ENCODE results near the gene TMEM165. TPM values are rescaled to one million over a fixed set of nuclear protein-coding genes. Genes with fewer than 3 reads are reported as not detected.

TMEM165 gene
- total RNA-seq, 1 donor from 2014 or later: 98.7 TPM

GRCh38 chr4:55365345-55365728 is 30.4 kb upstream of the TMEM165 start:
- Mint-ChIP-seq H3K9me3 (no peaks in the 10 kb centered on the region), H3K36me3 (peaks cover 21% of the 10 kb centered on the region), H3K4me1 (no peaks in the 10 kb centered on the region), H3K27ac (no peak overlapping the region), H3K27me3 (ENCODE audit: low read depth) (no peaks in the 10 kb centered on the region), H3K4me3 (no peak overlapping the region)
- TF ChIP-seq CTCF (IDR thresholded peaks at IDR 0.05; ENCODE audit: unreplicated experiment): no peak
- no peak for DNase-seq (ENCODE audit: low spot score in 2 of 2, unreplicated experiment in 2 of 2)

GRCh38 chr4:55366621-55367020 is 29.1 kb upstream of the TMEM165 start:
- no peak overlapping the region for H3K27ac Mint-ChIP-seq
- H3K9me3 Mint-ChIP-seq: no peaks in the 10 kb centered on the region
- peaks cover 21% of the 10 kb centered on the region for H3K36me3 Mint-ChIP-seq
- no peak overlapping the region for H3K4me3 Mint-ChIP-seq
- TF ChIP-seq CTCF (IDR thresholded peaks at IDR 0.05; ENCODE audit: unreplicated experiment): no peak
- DNase-seq (ENCODE audit: low spot score in 2 of 2, unreplicated experiment in 2 of 2): no peak
- no peaks in the 10 kb centered on the region for H3K27me3 Mint-ChIP-seq (ENCODE audit: low read depth)
- H3K4me1 Mint-ChIP-seq: no peaks in the 10 kb centered on the region

GRCh38 chr4:55367084-55367722 is 28.6 kb upstream of the TMEM165 start:
- no peaks in the 10 kb centered on the region for H3K9me3 Mint-ChIP-seq
- no peaks in the 10 kb centered on the region for H3K4me1 Mint-ChIP-seq
- no peak for TF ChIP-seq CTCF (IDR thresholded peaks at IDR 0.05; ENCODE audit: unreplicated experiment)
- no peak overlapping the region for H3K27ac Mint-ChIP-seq
- DNase-seq (ENCODE audit: low spot score in 2 of 2, unreplicated experiment in 2 of 2): no peak
- H3K27me3 Mint-ChIP-seq (ENCODE audit: low read depth): no peaks in the 10 kb centered on the region
- H3K36me3 Mint-ChIP-seq: peaks cover 19% of the 10 kb centered on the region
- H3K4me3 Mint-ChIP-seq: no peak overlapping the region

- Mint-ChIP-seq H3K4me1 (no peaks in the 10 kb centered on the region), H3K27ac (no peak overlapping the region), H3K4me3 (no peak overlapping the region), H3K36me3 (peaks cover 16% of the 10 kb centered on the region), H3K27me3 (ENCODE audit: low read depth) (no peaks in the 10 kb centered on the region), H3K9me3 (no peaks in the 10 kb centered on the region)
- no peak for TF ChIP-seq CTCF (IDR thresholded peaks at IDR 0.05; ENCODE audit: unreplicated experiment)
- DNase-seq (ENCODE audit: low spot score in 2 of 2, unreplicated experiment in 2 of 2): no peak
These were observed 25.8 kb upstream of the TMEM165 start for GRCh38 chr4:55369968-55370367.

GRCh38 chr4:55372259-55372658 is 23.5 kb upstream of the TMEM165 start:
- Mint-ChIP-seq H3K4me1 (no peaks in the 10 kb centered on the region), H3K36me3 (peaks cover 16% of the 10 kb centered on the region), H3K27ac (no peak overlapping the region), H3K9me3 (no peaks in the 10 kb centered on the region), H3K27me3 (ENCODE audit: low read depth) (no peaks in the 10 kb centered on the region), H3K4me3 (no peak overlapping the region)
- no peak for DNase-seq (ENCODE audit: low spot score in 2 of 2, unreplicated experiment in 2 of 2)
- TF ChIP-seq CTCF (IDR thresholded peaks at IDR 0.05; ENCODE audit: unreplicated experiment): no peak

GRCh38 chr4:55373461-55373860 is 22.3 kb upstream of the TMEM165 start:
- DNase-seq (ENCODE audit: low spot score in 2 of 2, unreplicated experiment in 2 of 2): no peak
- no peak overlapping the region for H3K4me3 Mint-ChIP-seq
- no peaks in the 10 kb centered on the region for H3K9me3 Mint-ChIP-seq
- H3K27me3 Mint-ChIP-seq (ENCODE audit: low read depth): no peaks in the 10 kb centered on the region
- H3K4me1 Mint-ChIP-seq: no peaks in the 10 kb centered on the region
- no peak overlapping the region for H3K27ac Mint-ChIP-seq
- no peak for TF ChIP-seq CTCF (IDR thresholded peaks at IDR 0.05; ENCODE audit: unreplicated experiment)
- peaks cover 14% of the 10 kb centered on the region for H3K36me3 Mint-ChIP-seq
